ENCODE measurements around the gene MIF.
A peak's percentile ranks its signal among the peaks of the same experiment; 100 is the strongest.
"Not testable (repeated sequence)": the region's sequence is repeated elsewhere in the genome, so short reads cannot be mapped to it uniquely, and the experiment has no call there.

Gene MIF

DNA sequence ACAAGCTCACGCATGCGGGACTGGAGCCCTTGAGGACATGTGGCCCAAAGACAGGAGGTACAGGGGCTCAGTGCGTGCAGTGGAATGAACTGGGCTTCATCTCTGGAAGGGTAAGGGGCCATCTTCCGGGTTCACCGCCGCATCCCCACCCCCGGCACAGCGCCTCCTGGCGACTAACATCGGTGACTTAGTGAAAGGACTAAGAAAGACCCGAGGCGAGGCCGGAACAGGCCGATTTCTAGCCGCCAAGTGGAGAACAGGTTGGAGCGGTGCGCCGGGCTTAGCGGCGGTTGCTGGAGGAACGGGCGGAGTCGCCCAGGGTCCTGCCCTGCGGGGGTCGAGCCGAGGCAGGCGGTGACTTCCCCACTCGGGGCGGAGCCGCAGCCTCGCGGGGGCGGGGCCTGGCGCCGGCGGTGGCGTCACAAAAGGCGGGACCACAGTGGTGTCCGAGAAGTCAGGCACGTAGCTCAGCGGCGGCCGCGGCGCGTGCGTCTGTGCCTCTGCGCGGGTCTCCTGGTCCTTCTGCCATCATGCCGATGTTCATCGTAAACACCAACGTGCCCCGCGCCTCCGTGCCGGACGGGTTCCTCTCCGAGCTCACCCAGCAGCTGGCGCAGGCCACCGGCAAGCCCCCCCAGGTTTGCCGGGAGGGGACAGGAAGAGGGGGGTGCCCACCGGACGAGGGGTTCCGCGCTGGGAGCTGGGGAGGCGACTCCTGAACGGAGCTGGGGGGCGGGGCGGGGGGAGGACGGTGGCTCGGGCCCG is at the start of gene MIF:
Gene MIF, plus strand, starts transcription at position 439 of the 765 bp plus-strand sequence. Its CDS starts 92 bp downstream, at position 531.
- DNase-seq: peak; percentile 89 to 92

DNA sequence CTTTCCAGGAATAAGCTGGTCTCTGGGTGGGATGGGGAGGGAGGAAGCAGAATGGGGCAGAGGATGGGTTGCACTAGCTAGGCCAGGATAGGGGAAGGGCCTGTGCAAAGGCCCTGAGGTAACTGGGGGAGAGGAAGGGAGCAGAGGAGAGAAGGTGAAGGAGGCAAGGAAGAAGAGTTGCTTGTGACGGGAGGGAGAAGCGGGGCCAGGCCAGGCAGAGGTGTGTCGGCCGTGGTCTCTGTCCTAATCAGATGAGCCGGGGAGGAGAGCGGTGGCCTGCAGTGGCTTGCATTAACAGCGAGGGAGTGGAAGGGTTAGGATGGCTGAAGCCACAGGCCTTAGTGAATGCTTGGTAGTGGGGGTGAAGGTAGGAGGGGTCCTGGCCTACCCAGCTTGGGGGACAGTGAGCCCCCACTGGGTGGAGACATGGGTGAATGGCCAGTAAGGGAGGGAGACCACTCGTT is 49.4 kb upstream of the MIF start:
- no peak for DNase-seq

DNA sequence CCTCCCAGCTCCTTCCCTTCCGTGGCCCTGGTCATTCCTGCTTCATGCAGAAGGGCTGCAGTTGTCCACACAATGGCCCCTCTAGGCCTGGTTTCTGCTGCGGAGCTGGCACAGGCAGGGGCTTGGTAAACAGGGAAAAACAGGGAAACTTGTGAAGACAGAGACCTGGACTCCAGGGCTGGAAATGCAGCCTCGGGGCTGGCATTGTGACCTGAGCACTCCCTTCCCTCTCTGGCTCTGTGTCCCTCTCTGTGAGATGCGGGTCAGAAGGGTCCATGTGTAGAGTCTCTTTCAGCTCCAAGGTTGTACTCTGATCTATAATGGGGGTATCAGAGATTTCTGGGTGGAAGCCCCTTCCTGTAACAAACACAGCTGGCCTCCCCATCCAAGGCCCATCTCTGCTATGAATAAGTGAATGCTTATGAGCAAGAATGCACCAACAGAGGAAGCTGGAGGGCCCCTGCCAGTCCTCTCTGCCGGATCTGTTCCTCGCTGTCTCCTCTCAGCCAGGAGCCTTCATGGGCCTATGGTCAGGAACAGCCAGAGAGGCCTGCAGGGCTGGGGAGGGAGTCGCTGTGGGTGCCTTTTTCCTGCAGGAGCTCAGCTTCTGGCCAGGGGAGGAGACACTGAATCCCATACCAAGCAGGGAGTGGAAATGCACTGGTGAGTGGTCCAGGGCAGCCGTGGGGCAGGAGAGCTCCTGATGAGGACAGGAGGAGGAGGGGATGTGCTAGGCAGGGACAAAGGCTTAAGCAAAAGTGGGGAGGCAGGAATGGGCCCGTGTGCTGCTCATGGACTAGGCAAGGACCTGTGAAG is 48.7 kb upstream of the MIF start:
- DNase-seq: no peak

DNA sequence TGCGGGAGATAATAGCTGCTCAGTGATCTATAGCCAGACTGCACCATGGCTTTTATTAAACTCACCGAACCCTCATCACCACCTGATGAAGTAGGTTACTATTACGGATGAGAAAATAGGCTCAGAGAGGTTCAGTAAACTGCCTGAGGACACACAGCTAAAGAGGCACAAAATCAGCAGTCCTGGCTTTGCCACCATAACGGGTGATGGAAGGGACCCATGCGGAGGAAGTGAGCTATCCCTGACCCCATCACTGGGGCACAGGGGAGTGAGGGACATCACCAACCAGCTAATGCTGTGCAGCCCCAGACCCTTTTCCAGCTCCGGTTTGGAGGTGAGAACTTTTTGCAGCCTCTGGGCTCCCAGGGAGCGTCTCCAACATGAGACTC is 48.1 kb upstream of the MIF start:
- no peak for DNase-seq

DNA sequence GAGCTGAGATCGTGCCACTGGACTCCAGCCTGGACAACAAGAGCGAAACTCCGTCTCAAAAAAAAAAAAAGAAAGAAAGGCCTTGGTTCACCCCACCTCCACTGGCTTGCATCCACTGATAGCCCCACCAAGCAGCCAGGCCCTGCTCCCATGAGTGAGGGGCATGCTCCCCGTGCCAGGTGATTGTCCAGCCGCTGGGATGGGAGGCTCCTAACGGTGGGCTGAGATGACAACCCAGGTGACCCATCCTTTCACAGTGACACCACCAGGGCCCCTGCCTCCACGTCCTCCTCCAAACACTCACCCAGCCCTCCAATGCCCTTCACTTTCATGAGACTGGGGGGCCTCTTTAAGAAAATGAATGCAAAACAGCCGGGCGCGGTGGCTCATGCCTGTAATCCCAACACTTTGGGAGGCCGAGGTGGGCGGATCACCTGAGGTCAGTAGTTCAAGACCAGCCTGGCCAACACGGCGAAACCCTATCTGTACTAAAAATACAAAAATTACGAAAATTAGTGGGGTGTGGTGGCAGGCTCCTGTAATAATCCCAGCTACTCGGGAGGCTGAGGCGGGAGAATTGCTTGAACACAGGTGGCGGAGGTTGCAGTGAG is 46.8 kb upstream of the MIF start:
- DNase-seq: no peak

DNA sequence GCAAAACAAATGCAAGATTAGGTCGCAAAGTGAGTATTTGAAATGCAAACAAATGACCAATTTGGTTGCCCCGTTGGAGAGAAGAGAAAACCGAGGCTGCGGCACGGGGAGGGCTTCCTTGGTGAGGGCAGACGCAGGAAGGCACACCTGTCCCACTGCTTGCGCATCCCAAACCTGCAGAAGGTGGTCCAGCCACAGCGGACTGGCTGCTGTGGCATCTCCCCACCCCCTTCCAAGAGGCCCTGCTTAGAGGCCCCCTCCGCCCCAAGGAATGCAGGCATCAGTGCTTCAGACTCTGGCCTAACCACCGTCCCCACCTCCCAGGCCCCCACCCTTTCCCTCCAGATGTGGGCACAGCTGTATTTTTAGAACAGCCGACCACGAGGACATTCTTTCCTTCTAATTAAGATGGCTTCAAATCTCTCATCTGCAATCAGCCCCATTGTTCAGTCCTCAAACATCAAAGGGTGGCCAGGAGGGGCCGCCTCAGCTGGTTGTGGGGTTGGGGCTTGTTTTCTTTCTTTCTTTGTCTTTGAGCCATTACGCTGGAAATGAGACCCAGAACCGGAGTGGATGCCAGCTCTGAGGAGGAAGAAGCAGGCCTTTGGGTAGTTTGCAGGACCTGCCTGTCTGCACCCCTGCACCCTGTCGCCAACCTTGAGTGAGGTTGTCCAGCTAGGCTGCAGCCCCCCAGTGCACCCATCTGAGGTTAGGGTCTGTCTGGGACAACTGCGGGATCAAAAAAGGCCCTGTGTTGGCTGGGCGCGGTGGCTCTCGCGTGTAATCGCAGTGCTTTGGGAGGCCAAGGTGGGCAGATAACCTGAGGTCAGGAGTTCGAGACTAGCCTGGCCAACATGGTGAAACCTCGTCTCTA is 46.0 kb upstream of the MIF start:
- no peak for DNase-seq

DNA sequence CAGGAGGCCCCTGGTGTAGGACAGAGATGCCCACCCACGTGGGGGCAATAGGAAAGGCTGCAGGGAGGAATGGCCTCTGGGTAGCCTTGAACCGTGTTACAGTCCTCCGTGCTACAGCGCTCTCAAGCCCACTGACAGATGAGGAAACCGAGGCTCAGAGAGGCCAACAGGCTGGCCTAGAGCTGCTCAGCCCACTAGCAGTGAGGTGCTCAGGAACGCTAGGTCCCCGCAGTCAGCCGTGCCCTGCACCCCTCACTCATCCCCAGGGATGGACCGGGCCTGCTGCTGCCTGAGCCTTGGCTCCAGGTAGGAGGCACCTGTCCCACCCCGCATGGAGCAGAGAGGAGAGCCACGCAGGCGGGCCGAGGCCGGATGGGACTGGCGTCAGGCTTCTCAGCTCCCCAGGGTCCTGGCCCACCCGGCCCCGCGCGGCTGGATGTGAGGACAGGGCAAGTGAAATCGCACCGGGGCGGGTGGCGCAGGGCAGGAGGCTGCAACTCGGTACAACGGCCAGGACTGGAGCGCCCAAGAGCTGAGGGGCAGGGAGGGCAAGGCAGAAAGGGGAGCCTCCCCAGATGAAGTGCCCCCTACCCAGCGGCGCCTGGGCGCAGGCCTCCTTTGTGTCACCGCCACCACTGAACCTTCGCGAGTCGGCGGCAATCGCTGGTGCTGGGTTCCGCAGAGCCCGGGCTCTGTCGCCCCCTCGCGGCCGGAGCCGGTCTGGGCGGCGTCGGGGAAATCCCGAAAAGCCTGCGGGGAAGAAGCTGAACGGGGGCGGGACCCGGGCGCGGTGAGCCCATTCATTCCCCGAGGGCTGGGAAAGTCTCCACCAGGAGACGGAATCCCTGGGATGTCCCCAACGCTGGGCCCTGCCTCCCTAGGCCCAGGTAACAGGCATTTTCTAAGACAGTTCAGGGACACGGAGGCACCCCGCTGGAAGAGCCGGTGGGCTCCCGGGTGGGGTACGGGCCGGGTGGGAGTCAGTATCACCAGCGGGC is 44.9 kb upstream of the MIF start:
- peak; percentile 48 to 54 for DNase-seq

DNA sequence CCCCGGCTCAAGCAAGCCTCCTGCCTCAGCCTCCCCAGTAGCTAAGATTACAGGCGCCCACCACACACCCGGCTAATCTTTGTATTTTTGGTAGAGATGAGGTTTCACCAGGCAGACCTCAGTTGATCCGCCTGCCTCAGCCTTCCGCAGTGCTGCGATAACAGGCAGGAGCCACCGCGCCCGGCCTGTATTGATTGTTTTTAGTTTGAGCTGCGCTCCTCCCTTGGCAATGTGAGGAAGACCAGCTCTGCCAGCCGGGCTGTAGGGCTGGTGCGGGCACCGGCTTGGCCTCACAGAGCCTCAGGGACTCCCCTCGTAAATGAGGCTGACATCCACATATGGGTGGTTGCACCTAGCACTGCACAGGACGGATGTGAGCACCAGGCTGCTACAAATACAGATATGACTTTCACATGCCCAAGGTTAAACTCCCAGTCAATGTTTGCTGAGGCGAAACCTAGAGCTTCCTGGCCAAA is 44.0 kb upstream of the MIF start:
- DNase-seq: no peak

DNA sequence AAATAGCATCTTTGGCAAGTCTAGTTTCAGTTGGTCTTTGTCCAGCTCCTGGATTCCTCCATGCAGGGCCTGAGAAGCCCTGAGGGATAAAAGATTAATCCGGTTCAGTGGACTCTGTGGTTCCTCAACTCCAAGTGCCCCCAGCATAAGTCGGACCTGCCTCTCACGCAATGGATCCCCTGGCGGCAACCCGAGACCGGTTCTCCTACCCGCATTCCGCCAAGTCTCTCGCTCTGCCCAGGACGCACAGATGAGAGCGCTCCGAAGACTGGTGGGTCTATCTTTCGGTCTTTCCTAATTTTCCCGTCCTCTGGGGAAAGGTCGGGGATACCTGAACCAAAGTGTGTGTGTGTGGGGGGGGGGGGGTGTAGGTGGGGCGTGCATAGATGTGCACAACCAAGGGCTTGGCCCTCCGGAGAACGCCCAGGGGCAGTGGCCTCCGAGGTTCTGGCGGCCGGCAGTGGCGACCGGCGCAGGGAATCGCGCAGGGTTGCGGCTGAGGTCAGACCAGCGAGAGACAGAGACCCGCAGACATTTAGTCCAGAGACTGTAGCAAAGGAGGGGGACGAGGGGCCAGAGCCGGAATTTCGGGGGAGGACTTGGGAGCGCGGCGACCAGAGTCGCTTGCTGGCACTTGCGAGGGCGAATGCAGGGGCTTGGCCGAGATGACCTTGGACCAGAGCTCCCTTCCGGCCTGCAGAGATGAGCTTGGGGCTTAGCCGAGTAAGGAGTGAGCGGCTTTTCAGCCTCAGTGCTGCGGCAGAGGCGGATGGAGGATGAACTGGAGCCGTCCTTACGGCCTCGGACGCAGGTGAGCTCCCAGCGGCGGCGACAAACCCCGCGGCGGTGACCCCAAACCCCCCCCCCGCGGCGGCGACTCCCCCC is 37.2 kb upstream of the MIF start:
- DNase-seq: peak in 1 of 2 donors; percentile 53

DNA sequence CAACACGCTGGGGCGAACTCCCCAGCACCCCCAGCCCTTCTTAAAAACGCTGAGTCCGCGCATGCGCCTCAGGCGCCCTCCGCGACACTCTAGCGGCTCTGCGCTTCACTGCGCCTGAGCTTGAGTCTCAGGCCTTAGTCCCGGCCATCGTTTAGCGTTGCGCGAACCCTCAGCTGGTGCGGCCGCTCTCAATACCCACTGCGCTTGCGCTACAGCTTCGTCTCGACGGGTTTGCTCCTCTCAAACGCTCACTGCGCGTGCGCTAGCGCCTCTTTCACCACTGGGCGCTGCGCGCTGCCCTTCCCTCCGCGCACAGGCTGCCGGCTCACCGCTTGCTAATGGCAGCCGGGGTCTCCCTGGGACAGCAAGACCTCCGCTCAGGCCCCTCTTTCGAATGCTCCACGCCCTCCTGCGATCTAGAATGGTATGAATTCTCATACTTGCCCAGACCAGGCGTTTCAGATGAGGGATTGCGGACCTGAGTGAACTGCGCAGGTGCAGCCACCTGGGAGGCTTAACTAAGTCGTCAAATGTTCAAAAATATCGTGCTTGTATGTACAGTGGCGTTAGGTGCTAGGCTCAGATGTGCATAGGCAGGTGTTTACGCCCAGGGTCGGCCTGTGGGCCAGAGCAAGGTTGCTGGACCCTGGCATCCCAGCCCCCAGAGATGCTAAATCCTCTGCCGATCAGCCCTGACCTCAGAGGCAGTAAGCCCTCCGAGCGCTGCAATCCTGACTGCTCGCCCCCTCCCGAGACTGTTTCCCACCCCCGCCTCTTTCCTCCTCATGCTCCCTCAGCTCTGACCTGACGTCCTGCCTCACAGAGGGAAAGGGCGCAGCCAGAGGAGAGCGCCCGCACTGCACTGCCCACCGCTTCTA is 36.3 kb upstream of the MIF start, which contains the start of gene SLC2A11:
Gene SLC2A11, plus strand, starts transcription at position 270 of the 878 bp plus-strand sequence. Its CDS starts 125 bp downstream, at position 395.
- DNase-seq: peak; percentile 82 to 96

DNA sequence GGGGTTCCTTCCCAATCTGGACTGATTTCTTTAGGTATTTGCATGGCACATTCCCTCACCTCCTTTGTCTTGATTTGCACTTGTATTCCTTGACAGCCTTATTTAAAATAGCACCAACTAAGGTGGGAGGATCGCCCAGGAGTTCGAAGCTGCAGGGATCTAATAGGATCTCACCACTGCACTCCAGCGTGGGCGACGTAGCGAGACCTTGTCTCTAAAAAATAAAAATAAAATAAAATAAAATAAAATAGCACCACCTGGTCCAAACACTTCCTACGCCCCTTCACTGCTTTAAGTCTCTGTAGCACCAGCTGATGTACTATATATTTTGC is 35.7 kb upstream of the MIF start:
- DNase-seq: no peak

DNA sequence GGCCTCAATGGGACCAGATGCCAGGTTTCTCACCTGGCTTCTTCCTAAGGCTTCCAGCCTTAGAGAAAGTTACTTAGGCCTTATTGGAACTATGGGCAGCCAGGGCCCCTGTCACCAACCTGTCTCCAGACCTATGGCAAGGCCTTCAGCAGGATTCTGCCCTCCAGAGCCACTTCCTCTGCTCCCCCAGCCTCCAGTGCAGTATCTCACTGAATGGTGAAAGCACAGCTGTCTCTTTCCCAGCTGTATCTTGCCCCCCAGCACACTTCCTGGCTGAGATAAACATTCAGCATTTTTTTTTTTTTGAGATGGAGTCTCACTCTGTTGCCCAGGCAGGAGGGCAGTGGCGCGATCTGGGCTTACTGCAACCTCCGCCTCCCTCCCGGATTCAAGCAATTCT is 35.0 kb upstream of the MIF start:
- DNase-seq: no peak

DNA sequence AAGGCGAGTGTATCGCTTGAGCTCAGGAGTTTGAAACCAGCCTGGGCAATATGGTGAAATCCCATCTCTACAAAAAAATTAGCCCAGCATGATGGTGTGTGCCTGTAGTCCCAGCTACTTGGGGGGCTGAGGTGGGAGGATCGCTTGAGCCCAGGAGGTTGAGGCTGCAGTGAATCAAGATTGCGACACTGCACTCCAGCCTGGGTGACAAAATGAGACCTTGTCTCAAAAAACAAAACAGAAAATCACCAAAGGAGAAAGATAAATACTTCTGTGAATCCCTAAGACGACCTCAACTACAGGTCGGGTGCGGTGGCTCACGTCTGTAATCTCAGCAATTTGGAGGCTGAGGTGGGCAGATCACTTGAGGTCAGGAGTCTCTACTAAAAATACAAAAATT is 34.0 kb upstream of the MIF start:
- not testable (repeated sequence) for DNase-seq

DNA sequence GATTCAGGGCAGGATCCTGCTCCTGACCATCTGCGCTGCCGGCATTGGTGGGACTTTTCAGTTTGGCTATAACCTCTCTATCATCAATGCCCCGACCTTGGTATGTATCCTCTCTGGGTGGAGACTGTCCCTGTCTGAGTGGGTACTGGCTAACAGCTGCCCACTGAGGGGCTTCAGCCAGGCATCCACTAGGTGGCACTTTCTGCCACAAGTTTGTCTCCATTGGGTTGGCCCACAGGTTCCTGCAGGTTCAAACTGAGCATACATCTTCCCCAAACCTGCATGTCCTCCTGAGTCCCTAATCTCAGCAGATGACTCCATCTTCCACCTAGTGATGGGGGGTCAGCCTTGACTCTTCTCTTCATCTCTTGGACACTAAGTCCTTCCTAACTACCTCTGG is 32.1 kb upstream of the MIF start:
- DNase-seq: peak in 1 of 2 donors; percentile 40

DNA sequence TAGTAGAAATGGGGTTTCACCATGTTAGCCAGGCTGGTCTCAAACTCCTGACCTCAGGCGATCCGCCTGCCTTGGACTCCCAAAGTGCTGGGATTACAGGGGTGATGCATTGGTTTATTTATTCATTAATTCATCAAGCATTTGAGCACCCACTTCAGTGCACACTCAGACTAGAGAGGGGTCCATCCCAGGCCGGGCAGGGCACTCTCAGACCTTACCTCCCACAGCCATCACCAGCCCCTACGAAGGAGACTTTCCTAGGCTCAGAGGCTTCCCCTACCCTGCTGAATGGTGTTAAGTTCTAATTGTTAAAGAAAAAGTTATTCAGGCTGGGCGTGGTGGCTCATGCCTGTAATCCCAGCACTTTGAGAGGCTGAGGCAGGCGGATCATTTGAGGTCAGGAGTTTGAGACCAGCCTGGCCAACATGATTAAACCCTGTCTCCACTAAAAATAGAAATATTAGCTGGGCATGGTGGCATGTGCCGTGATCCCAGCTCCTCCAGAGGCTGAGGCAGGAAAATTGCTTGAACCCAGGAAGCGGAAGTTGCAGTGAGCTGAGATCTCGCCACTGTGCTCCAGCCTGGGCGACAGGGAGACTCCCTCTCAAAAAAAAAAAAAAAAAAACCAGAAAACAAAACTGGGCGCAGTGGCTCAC is 29.6 kb upstream of the MIF start:
- DNase-seq: not testable (repeated sequence)

DNA sequence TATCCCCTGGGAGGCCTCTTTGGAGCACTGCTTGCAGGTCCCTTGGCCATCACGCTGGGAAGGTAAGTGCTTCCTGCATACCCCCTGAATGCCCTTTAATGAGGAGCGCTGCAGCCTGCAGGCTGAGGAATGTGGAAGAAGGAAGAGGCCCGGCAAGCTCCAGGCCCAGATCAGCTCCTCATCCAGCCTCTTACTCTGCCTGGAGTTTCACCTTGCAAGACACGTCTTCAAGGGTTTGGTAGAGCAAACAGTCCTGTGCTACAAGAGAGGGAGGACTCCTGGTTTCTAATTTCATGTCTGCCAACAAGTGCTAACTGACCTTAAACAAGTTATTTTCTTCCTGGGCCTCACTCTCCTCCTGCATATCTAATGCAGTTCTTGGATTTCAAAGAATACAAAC is 25.6 kb upstream of the MIF start:
- no peak for DNase-seq

DNA sequence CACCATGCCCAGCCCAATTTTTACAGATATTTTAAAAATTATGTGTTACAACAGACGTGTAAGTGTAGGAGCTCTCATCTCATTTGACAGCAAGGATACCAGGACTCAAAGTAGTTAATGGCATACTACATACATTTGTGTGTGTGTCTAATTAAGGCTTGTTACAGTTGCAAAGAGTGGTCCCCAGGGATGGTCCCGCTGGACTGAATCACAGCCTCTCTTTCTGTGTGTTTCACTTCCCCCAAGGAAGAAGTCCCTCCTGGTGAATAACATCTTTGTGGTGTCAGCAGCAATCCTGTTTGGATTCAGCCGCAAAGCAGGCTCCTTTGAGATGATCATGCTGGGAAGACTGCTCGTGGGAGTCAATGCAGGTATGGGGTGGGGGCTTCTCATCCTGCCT is 19.3 kb upstream of the MIF start:
- no peak for DNase-seq

DNA sequence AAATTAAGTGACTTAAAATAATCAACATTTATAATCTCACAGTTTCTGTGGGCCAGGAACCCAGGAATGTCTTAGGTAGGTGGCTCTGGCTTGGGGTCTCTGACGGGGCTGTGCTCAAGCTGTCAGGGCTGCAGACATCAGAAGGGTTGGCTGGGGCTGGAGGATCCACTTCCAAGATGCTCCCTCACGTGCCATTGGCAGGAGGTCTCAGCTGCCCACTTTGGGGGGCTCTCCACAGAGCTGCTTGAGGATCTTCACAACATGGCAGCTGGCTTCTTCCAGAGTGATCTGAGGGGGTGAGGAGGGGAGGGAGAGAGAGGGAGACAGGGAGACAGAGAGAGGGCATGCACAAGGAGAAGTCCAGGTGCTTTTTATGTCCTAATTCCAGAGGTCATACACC is 18.4 kb upstream of the MIF start:
- no peak for DNase-seq

DNA sequence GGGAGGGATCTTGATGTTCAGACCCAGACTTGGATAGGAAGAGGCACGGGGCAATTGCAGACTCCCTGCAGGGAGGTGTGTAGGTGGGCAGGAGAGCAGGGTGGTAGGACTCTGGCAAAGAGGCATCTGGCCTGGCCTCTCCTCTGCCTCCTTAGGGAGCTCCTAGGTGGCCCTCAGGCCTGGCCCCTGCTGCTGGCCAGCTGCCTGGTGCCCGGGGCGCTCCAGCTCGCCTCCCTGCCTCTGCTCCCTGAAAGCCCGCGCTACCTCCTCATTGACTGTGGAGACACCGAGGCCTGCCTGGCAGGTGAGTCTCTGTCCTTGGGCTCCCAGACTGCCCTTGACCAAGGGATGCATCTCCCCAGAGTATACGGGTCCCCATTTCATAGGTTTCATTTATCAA is 16.6 kb upstream of the MIF start:
- DNase-seq: no peak
